Kidney (tissue), 14 donors: ENCODE data around the gene MTMR4. TPM values are rescaled to one million over a fixed set of nuclear protein-coding genes. Genes with fewer than 3 reads are reported as not detected.
A peak's percentile ranks its signal among the peaks of the same experiment; 100 is the strongest.

Source experiments
- DNase-seq, 5 donors: peaks; one replicate each; pipeline ENCODE4 v3.0.0-alpha.2; 2013 to 2020
- FAIRE-seq: peaks from 2 replicates; lab custom pipeline; 2012; peaks lifted over from hg19 to GRCh38; lab: Jason Lieb, UNC
- H3K27ac ChIP-seq, 2 donors: one replicate each; pipeline ENCODE4 v1.7.0; 2013; ENCODE audit warnings: low read depth in 2 of 2, low read length in 2 of 2, inconsistent platforms in 1 of 2
- H3K27me3 ChIP-seq: one replicate; pipeline ENCODE4 v1.7.1; 2013; ENCODE audit warnings: low read length, inconsistent platforms; ENCODE audit not compliant: control insufficient read depth, insufficient read depth
- H3K36me3 ChIP-seq, 3 donors: one replicate each; pipeline versions ENCODE4 v1.7.0 to v1.7.1; 2013; ENCODE audit warnings: low read length in 3 of 3, control low read depth in 1 of 3, inconsistent platforms in 1 of 3; ENCODE audit not compliant: insufficient read depth in 3 of 3, control insufficient read depth in 2 of 3
- H3K4me1 ChIP-seq, 3 donors: one replicate each; pipeline versions ENCODE4 v1.7.0 to v1.7.1; 2013; ENCODE audit warnings: low read length in 3 of 3, inconsistent platforms in 1 of 3, low read depth in 1 of 3; ENCODE audit not compliant: control insufficient read depth in 2 of 3, insufficient read depth in 2 of 3
- H3K4me3 ChIP-seq, 3 donors: one replicate each; pipeline versions ENCODE4 v1.7.0 to v1.8.1; 2013; ENCODE audit warnings: low read length in 3 of 3, control low read depth in 1 of 3, inconsistent platforms in 1 of 3
- H3K9ac ChIP-seq, 3 donors: one replicate each; pipeline versions ENCODE4 v1.7.0 to v1.7.1; 2013; ENCODE audit warnings: low read length in 3 of 3, control low read depth in 1 of 3, inconsistent platforms in 1 of 3
- H3K9me3 ChIP-seq, 3 donors: one replicate each; pipeline versions ENCODE4 v1.7.0 to v1.7.1; 2013; ENCODE audit warnings: low read length in 3 of 3, control low read depth in 1 of 3, inconsistent platforms in 1 of 3; ENCODE audit not compliant: control insufficient read depth in 2 of 3, insufficient read depth in 1 of 3
- CTCF ChIP-seq: IDR thresholded peaks from 3 replicates; pipeline ENCODE4 v1.5.1; 2012; ENCODE audit warnings: mild to moderate bottlenecking, moderate library complexity, borderline replicate concordance; ENCODE audit not compliant: insufficient read depth; ENCODE audit errors: extremely low read depth
- intact Hi-C: fragments of 100-400 bp; cut with DNase I; formaldehyde crosslinking; loops from one replicate; pipeline ENCODE4 v1.11.1; 2022
- polyA plus RNA-seq: library from polyadenylated mRNA; stranded (reverse); fragments of 350-450 nt; fragmentation: Illumina TruSeq; extraction: RNeasy Lipid Tissue Mini Kit (QIAGEN cat#74804); gene quantifications from one replicate; pipeline ENCODE4 v1.2.3, GENCODE V29; 2014; ENCODE audit warnings: low read depth, low replicate concordance; ENCODE audit not compliant: insufficient read depth
- total RNA-seq: library from RNA; stranded (reverse); fragmentation: NEBNext Ultra II Directional; extraction: Animal tissue kit (Norgen Biotek cat#: 25700); gene quantifications from one replicate; pipeline ENCODE4 v1.2.1, GENCODE V29; 2021
- donor health status: control.
- donor health status: control.
- donor health status: control.
- donor health status: control.
- donor health status: control.
- donor health status: DM: yes; HTN: yes; CAD: no.
- donor health status: Normal renal cell carcinoma (clear cell type).

The MTMR4 gene
- total and polyA plus RNA-seq, 2 donors from 2014 or later: 13.3 to 42.9 TPM

- H3K4me1 ChIP-seq: peaks cover 3 to 32% (median 20%) of the 10 kb centered on the region in 3 donors
- H3K9ac ChIP-seq: peak overlapping the region; percentile 42 to 87 (median 62)
- H3K36me3 ChIP-seq: peaks cover 0 to 5% (median 0%) of the 10 kb centered on the region in 3 donors
- H3K9me3 ChIP-seq: no peaks in the 10 kb centered on the region
- peak overlapping the region; percentile 73 to 97 (median 91) for H3K4me3 ChIP-seq
- DNase-seq (peak in 3 of 5 donors; percentile 42 to 71 (median 68)), FAIRE-seq (no peak)
- no peaks in the 10 kb centered on the region for H3K27me3 ChIP-seq
- H3K27ac ChIP-seq: peak overlapping the region; percentile 89 to 91
- intact Hi-C loops: no loop called here
- TF ChIP-seq CTCF: no peak
Observed at GRCh38 chr17:58516644-58517377, 2.4 kb upstream of the MTMR4 start.

GRCh38 chr17:58515286-58515685 is 848 bp upstream of the MTMR4 start:
- Histone ChIP-seq H3K4me3 (peak overlapping the region in 2 of 3 donors; percentile 33 to 55), H3K9me3 (no peaks in the 10 kb centered on the region), H3K36me3 (peaks cover 2 to 14% (median 14%) of the 10 kb centered on the region in 3 donors), H3K9ac (peak overlapping the region in 2 of 3 donors; percentile 5 to 60), H3K27me3 (no peaks in the 10 kb centered on the region), H3K27ac (peak overlapping the region in 1 of 2 donors; percentile 81), H3K4me1 (peaks cover 3 to 32% (median 20%) of the 10 kb centered on the region in 3 donors)
- DNase-seq (no peak), FAIRE-seq (no peak)
- intact Hi-C loops: no loop called here
- no peak for TF ChIP-seq CTCF

GRCh38 chr17:58514770-58515157 is 326 bp upstream of the MTMR4 start:
- peak overlapping the region in 2 of 3 donors; percentile 14 to 55 for H3K4me3 ChIP-seq
- DNase-seq: no peak
- TF ChIP-seq CTCF: no peak
- peaks cover 2 to 20% (median 19%) of the 10 kb centered on the region in 3 donors for H3K36me3 ChIP-seq
- no peaks in the 10 kb centered on the region for H3K27me3 ChIP-seq
- H3K27ac ChIP-seq: peak overlapping the region; percentile 72 to 81
- peak overlapping the region in 2 of 3 donors; percentile 27 to 60 for H3K9ac ChIP-seq
- no peak for FAIRE-seq
- H3K4me1 ChIP-seq: peaks cover 3 to 32% (median 16%) of the 10 kb centered on the region in 3 donors
- no peaks in the 10 kb centered on the region for H3K9me3 ChIP-seq
- intact Hi-C loops: no loop called here
